Measurements from ENCODE around the gene AP2B1. TPM values are rescaled to one million over a fixed set of nuclear protein-coding genes. Genes with fewer than 3 reads are reported as not detected.

The AP2B1 gene
- total RNA-seq (2022; extraction: Qiagen RNA extraction; ENCODE audit: low read depth) = 123 to 148 TPM (median 144 TPM) in 5 replicates

GRCh38 chr17:35587074-35587961 lies at the start of gene AP2B1:
AP2B1 (plus strand) TSS chr17:35587322; CDS start chr17:35594031, 6,709 bp downstream.

GRCh38 chr17:35537601-35538141 lies 49.5 kb upstream of the AP2B1 start, which contains the start of gene SLFN12L:
SLFN12L (minus strand) TSS chr17:35537678; CDS start chr17:35522364, 15,314 bp downstream.

GRCh38 chr17:35560703-35561102 lies 26.4 kb upstream of the AP2B1 start, which contains the start of gene SLFN14:
SLFN14 (minus strand) TSS chr17:35560819; CDS start chr17:35558062, 2,757 bp downstream.

GRCh38 chr17:35578197-35578928 lies 8.8 kb upstream of the AP2B1 start, which contains the start of gene PEX12:
PEX12 (minus strand) TSS chr17:35578571; CDS start chr17:35578021, 550 bp downstream.

GRCh38 chr17:35731239-35731916 lies 144.3 kb downstream of the AP2B1 start, which contains the start of gene RASL10B:
RASL10B (plus strand) TSS chr17:35731639; CDS start chr17:35735185, 3,546 bp downstream.

GRCh38 chr17:35752945-35753764 lies 166.0 kb downstream of the AP2B1 start, which contains the start of gene GAS2L2:
GAS2L2 (minus strand) TSS chr17:35753239; CDS start chr17:35752850, 389 bp downstream.

GRCh38 chr17:35760587-35760986 lies 173.5 kb downstream of the AP2B1 start, which contains the start of gene C17orf50:
C17orf50 (plus strand) TSS chr17:35760887; CDS start chr17:35760942, 55 bp downstream.

Other genes starting within 250 kb of the AP2B1 start
- gene SLFN11, start 213.7 kb upstream of the AP2B1 start, total RNA-seq (2022; extraction: Qiagen RNA extraction; ENCODE audit: low read depth) = 4.9 to 7.3 TPM (median 5.3 TPM) in 5 replicates
- gene SLFN12, start 154.8 kb upstream of the AP2B1 start, total RNA-seq (2022; extraction: Qiagen RNA extraction; ENCODE audit: low read depth) = 0.06 to 0.12 TPM in 2 of 5 replicates, not detected in the others
- 3.1 to 4.4 TPM (median 3.6 TPM) in 5 replicates for gene SLFN13, start 138.6 kb upstream of the AP2B1 start, total RNA-seq (2022; extraction: Qiagen RNA extraction; ENCODE audit: low read depth)
- gene SLFN12L, start 49.6 kb upstream of the AP2B1 start, total RNA-seq (2022; extraction: Qiagen RNA extraction; ENCODE audit: low read depth) = 0.05 TPM in 1 of 5 replicates, not detected in the others
- not detected in 5 replicates for gene SLFN14, start 26.5 kb upstream of the AP2B1 start, total RNA-seq (2022; extraction: Qiagen RNA extraction; ENCODE audit: low read depth)
- gene PEX12, start 8.8 kb upstream of the AP2B1 start, total RNA-seq (2022; extraction: Qiagen RNA extraction; ENCODE audit: low read depth) = 6.0 to 7.8 TPM (median 7.5 TPM) in 5 replicates
- 0.05 to 0.13 TPM (median 0.08 TPM) in 4 of 5 replicates, not detected in the other for gene RASL10B, start 144.3 kb downstream of the AP2B1 start, total RNA-seq (2022; extraction: Qiagen RNA extraction; ENCODE audit: low read depth)
- gene GAS2L2, start 165.9 kb downstream of the AP2B1 start, total RNA-seq (2022; extraction: Qiagen RNA extraction; ENCODE audit: low read depth) = 0.06 to 0.08 TPM (median 0.06 TPM) in 4 of 5 replicates, not detected in the other
- gene C17orf50, start 173.6 kb downstream of the AP2B1 start, total RNA-seq (2022; extraction: Qiagen RNA extraction; ENCODE audit: low read depth) = 0.33 to 0.70 TPM (median 0.53 TPM) in 4 of 5 replicates, not detected in the other
- 4.1 to 7.9 TPM (median 6.6 TPM) in 5 replicates for gene MMP28, start 208.3 kb downstream of the AP2B1 start, total RNA-seq (2022; extraction: Qiagen RNA extraction; ENCODE audit: low read depth)
- 190 to 245 TPM (median 208 TPM) in 5 replicates for gene TAF15, start 222.2 kb downstream of the AP2B1 start, total RNA-seq (2022; extraction: Qiagen RNA extraction; ENCODE audit: low read depth)